ENCODE data around the gene THSD4.
"Not testable (repeated sequence)": the region's sequence is repeated elsewhere in the genome, so short reads cannot be mapped to it uniquely, and the experiment has no call there.

The THSD4 gene

GRCh38 chr15:71643918-71644317 lies 528.6 kb downstream of the THSD4 start:
- DNase-seq (ENCODE audit: low read depth in 1 of 2, low spot score in 1 of 2), result no peak

- DNase-seq (ENCODE audit: low read depth in 1 of 2, low spot score in 1 of 2), result no peak
Observed at GRCh38 chr15:71646767-71647486, 531.7 kb downstream of the THSD4 start.

GRCh38 chr15:71647487-71647808 lies 532.2 kb downstream of the THSD4 start:
- DNase-seq (ENCODE audit: low read depth in 1 of 2, low spot score in 1 of 2), result no peak

GRCh38 chr15:71648095-71648494 lies 532.8 kb downstream of the THSD4 start:
- no peak for DNase-seq (ENCODE audit: low read depth in 1 of 2, low spot score in 1 of 2)

- no peak for DNase-seq (ENCODE audit: low read depth in 1 of 2, low spot score in 1 of 2)
Observed at GRCh38 chr15:71649894-71650293, 534.6 kb downstream of the THSD4 start.

- no peak for DNase-seq (ENCODE audit: low read depth in 1 of 2, low spot score in 1 of 2)
Observed at GRCh38 chr15:71650603-71651002, 535.3 kb downstream of the THSD4 start.

- no peak for DNase-seq (ENCODE audit: low read depth in 1 of 2, low spot score in 1 of 2)
Observed at GRCh38 chr15:71651750-71652186, 536.5 kb downstream of the THSD4 start.

GRCh38 chr15:71654042-71654719 lies 538.9 kb downstream of the THSD4 start:
- DNase-seq (ENCODE audit: low read depth in 1 of 2, low spot score in 1 of 2), result no peak

- no peak for DNase-seq (ENCODE audit: low read depth in 1 of 2, low spot score in 1 of 2)
Observed at GRCh38 chr15:71654720-71655174, 539.5 kb downstream of the THSD4 start.

GRCh38 chr15:71656425-71656824 lies 541.2 kb downstream of the THSD4 start:
- no peak for DNase-seq (ENCODE audit: low read depth in 1 of 2, low spot score in 1 of 2)

- DNase-seq (ENCODE audit: low read depth in 1 of 2, low spot score in 1 of 2), result no peak
Observed at GRCh38 chr15:71657141-71657540, 541.9 kb downstream of the THSD4 start.

- DNase-seq (ENCODE audit: low read depth in 1 of 2, low spot score in 1 of 2), result no peak
Observed at GRCh38 chr15:71658036-71658435, 542.8 kb downstream of the THSD4 start.

GRCh38 chr15:71658827-71659729 lies 543.8 kb downstream of the THSD4 start:
- no peak for DNase-seq (ENCODE audit: low read depth in 1 of 2, low spot score in 1 of 2)

GRCh38 chr15:71659730-71660067 lies 544.4 kb downstream of the THSD4 start:
- DNase-seq (ENCODE audit: low read depth in 1 of 2, low spot score in 1 of 2), result no peak

GRCh38 chr15:71660501-71660900 lies 545.2 kb downstream of the THSD4 start:
- DNase-seq (ENCODE audit: low read depth in 1 of 2, low spot score in 1 of 2), result no peak

GRCh38 chr15:71662306-71662705 lies 547.0 kb downstream of the THSD4 start:
- no peak for DNase-seq (ENCODE audit: low read depth in 1 of 2, low spot score in 1 of 2)

- DNase-seq (ENCODE audit: low read depth in 1 of 2, low spot score in 1 of 2), result no peak
Observed at GRCh38 chr15:71664622-71665021, 549.4 kb downstream of the THSD4 start.

- DNase-seq (ENCODE audit: low read depth in 1 of 2, low spot score in 1 of 2), result no peak
Observed at GRCh38 chr15:71666763-71667620, 551.7 kb downstream of the THSD4 start.

GRCh38 chr15:71669688-71670087 lies 554.4 kb downstream of the THSD4 start:
- DNase-seq (ENCODE audit: low read depth in 1 of 2, low spot score in 1 of 2), result no peak

GRCh38 chr15:71670222-71670621 lies 555.0 kb downstream of the THSD4 start:
- DNase-seq (ENCODE audit: low read depth in 1 of 2, low spot score in 1 of 2), result not testable (repeated sequence)

- DNase-seq (ENCODE audit: low read depth in 1 of 2, low spot score in 1 of 2), result no peak
Observed at GRCh38 chr15:71674354-71674753, 559.1 kb downstream of the THSD4 start.

Data from activated T-helper 1 cell treated with anti-CD3 and anti-CD28 coated beads, Interleukin-2, amount 50 U/mL, for 16 hours (primary cell).